Activated CD4-positive, alpha-beta T cell treated with anti-CD3 and anti-CD28 coated beads, Interleukin-2, Interleukin-6, amounts not matched to agents 100 ng/mL and 50 ng/mL, durations not matched to agents 16 hours and 8 hours (primary cell): ENCODE results near the gene BTBD18.

Source experiments
- DNase-seq: peaks from one replicate; pipeline ENCODE4 v3.0.0-alpha.2; 2020

The BTBD18 gene

GRCh38 chr11:57775491-57775890 is 23.9 kb upstream of the BTBD18 start:
- DNase-seq: no peak

GRCh38 chr11:57773026-57773598 is 21.5 kb upstream of the BTBD18 start:
- no peak for DNase-seq

GRCh38 chr11:57772562-57772961 is 20.9 kb upstream of the BTBD18 start:
- no peak for DNase-seq

- DNase-seq: no peak
Observed at GRCh38 chr11:57771365-57771764, 19.7 kb upstream of the BTBD18 start.

GRCh38 chr11:57770793-57771192 is 19.2 kb upstream of the BTBD18 start:
- no peak for DNase-seq

GRCh38 chr11:57764972-57765371 is 13.4 kb upstream of the BTBD18 start:
- no peak for DNase-seq

GRCh38 chr11:57764566-57764965 is 12.9 kb upstream of the BTBD18 start:
- no peak for DNase-seq

- no peak for DNase-seq
Observed at GRCh38 chr11:57764021-57764420, 12.4 kb upstream of the BTBD18 start.

- no peak for DNase-seq
Observed at GRCh38 chr11:57763568-57763967, 11.9 kb upstream of the BTBD18 start.

- no peak for DNase-seq
Observed at GRCh38 chr11:57762235-57762861, 10.7 kb upstream of the BTBD18 start.

GRCh38 chr11:57761301-57762234 is 9.9 kb upstream of the BTBD18 start, which contains the start of gene CTNND1:
CTNND1 (plus strand) TSS chr11:57761802; CDS start chr11:57791479, 29,677 bp downstream.
- no peak for DNase-seq

- DNase-seq: no peak
Observed at GRCh38 chr11:57758174-57758573, 6.6 kb upstream of the BTBD18 start.

GRCh38 chr11:57752954-57753353 is 1.3 kb upstream of the BTBD18 start:
- no peak for DNase-seq

GRCh38 chr11:57751176-57751575 is 443 bp downstream of the BTBD18 start:
- no peak for DNase-seq

- no peak for DNase-seq
Observed at GRCh38 chr11:57746920-57747319, 4.7 kb downstream of the BTBD18 start.

- no peak for DNase-seq
Observed at GRCh38 chr11:57745206-57745605, 6.4 kb downstream of the BTBD18 start.

GRCh38 chr11:57744357-57744756 is 7.3 kb downstream of the BTBD18 start:
- no peak for DNase-seq

- DNase-seq: no peak
Observed at GRCh38 chr11:57742087-57742452, 9.5 kb downstream of the BTBD18 start.

GRCh38 chr11:57741132-57742086 is 10.2 kb downstream of the BTBD18 start, which contains the start of gene SELENOH:
SELENOH (plus strand) TSS chr11:57741491; CDS start chr11:57741596, 105 bp downstream.
- DNase-seq: peak; percentile 98

GRCh38 chr11:57735619-57736298 is 15.9 kb downstream of the BTBD18 start:
- DNase-seq: no peak

GRCh38 chr11:57732661-57733060 is 19.0 kb downstream of the BTBD18 start:
- DNase-seq: no peak

- DNase-seq: no peak
Observed at GRCh38 chr11:57729479-57729878, 22.1 kb downstream of the BTBD18 start.
